H1 (cell line): ENCODE results near the gene FBXL15. TPM values are rescaled to one million over a fixed set of nuclear protein-coding genes. Genes with fewer than 3 reads are reported as not detected.
A peak's percentile ranks its signal among the peaks of the same experiment; 100 is the strongest.

Source experiments
- CTCF ChIA-PET: fragments of 300-600 bp; sonication (Branson Sonifier 250); formaldehyde crosslinking; loops from one replicate; lab custom pipeline; 2021; ENCODE audit not compliant: partially characterized antibody; lab: Charles Lee
- POLR2A ChIA-PET: fragments of 300-600 bp; sonication (Branson Sonifier 250); formaldehyde crosslinking; loops from one replicate; lab custom pipeline; 2021; ENCODE audit warnings: inconsistent platforms; ENCODE audit not compliant: partially characterized antibody; lab: Charles Lee
- DNase-seq, 2 experiments: peaks; one replicate each; pipeline versions ENCODE4 v3.0.0 to v3.0.0-alpha.2; 2010 to 2022; ENCODE audit warnings: low spot score in 2 of 2, low read depth in 1 of 2, mixed read lengths in 1 of 2
- FAIRE-seq: peaks from 2 replicates; lab custom pipeline; 2011; peaks lifted over from hg19 to GRCh38; lab: Jason Lieb, UNC
- H2AFZ ChIP-seq: 2 replicates; pipeline ENCODE4 v1.8.1; 2012; ENCODE audit warnings: low read length, inconsistent platforms
- H2AK5ac ChIP-seq: 2 replicates; pipeline ENCODE4 v1.6.1; 2013; ENCODE audit warnings: low read depth, low read length
- H2BK120ac ChIP-seq: replicated peaks from 2 replicates; pipeline ENCODE3; 2013; ENCODE audit warnings: low read depth, low read length, inconsistent platforms
- H2BK12ac ChIP-seq: 2 replicates; pipeline ENCODE4 v1.6.1; 2013; ENCODE audit warnings: low read depth, low read length
- H2BK15ac ChIP-seq: 2 replicates; pipeline ENCODE4 v1.6.1; 2013; ENCODE audit warnings: low read length
- H2BK20ac ChIP-seq: 2 replicates; pipeline ENCODE4 v1.6.1; 2013; ENCODE audit warnings: low read length
- H2BK5ac ChIP-seq: 2 replicates; pipeline ENCODE4 v1.6.1; 2013; ENCODE audit warnings: low read depth, low read length
- H3K14ac ChIP-seq: 2 replicates; pipeline ENCODE4 v1.6.1; 2013; ENCODE audit warnings: inconsistent platforms; ENCODE audit not compliant: insufficient read length
- H3K18ac ChIP-seq: 2 replicates; pipeline ENCODE4 v1.6.1; 2013; ENCODE audit warnings: low read length; ENCODE audit errors: extremely low read depth
- H3K23ac ChIP-seq: 2 replicates; pipeline ENCODE4 v1.6.1; 2013; ENCODE audit warnings: inconsistent platforms; ENCODE audit not compliant: insufficient read length
- H3K23me2 ChIP-seq: 2 replicates; pipeline ENCODE4 v1.6.1; 2013; ENCODE audit warnings: low read depth, low read length
- H3K27ac ChIP-seq: 2 replicates; pipeline ENCODE4 v1.6.1; 2011; ENCODE audit warnings: low read depth, low read length, inconsistent platforms
- H3K27me3 ChIP-seq, 4 experiments: replicated peaks in 1 of 4; 1 replicate in 1 of 4; 2 replicates in 3 of 4; pipeline versions ENCODE4 v1.6.1 to v1.8.1; 2011 to 2013; ENCODE audit warnings: low read length in 3 of 4, mild to moderate bottlenecking in 3 of 4, inconsistent platforms in 2 of 4, mixed read lengths in 2 of 4, moderate library complexity in 1 of 4; ENCODE audit not compliant: control insufficient read depth in 3 of 4, insufficient read depth in 3 of 4; ENCODE audit errors: extremely low read depth in 1 of 4
- H3K36me3 ChIP-seq, 4 experiments: 2 replicates each; pipeline versions ENCODE4 v1.6.1 to v1.8.1; 2011 to 2013; ENCODE audit warnings: mild to moderate bottlenecking in 4 of 4, low read length in 3 of 4, moderate library complexity in 2 of 4, control low read depth in 1 of 4, inconsistent platforms in 1 of 4; ENCODE audit not compliant: insufficient read depth in 4 of 4, control insufficient read depth in 2 of 4
- H3K4ac ChIP-seq: replicated peaks from 2 replicates; pipeline ENCODE3; 2013; ENCODE audit warnings: low read length, low read depth, mixed read lengths, inconsistent platforms; ENCODE audit not compliant: insufficient read length
- H3K4me1 ChIP-seq, 4 experiments: replicated peaks in 1 of 4; 1 replicate in 1 of 4; 2 replicates in 3 of 4; pipeline versions ENCODE4 v1.6.1 to v1.8.1; 2011 to 2013; ENCODE audit warnings: low read length in 3 of 4, inconsistent platforms in 2 of 4, mixed read lengths in 1 of 4; ENCODE audit not compliant: insufficient read depth in 4 of 4, control insufficient read depth in 3 of 4
- H3K4me2 ChIP-seq, 2 experiments: 2 replicates each; pipeline versions ENCODE4 v1.6.1 to v1.8.1; 2011 to 2013; ENCODE audit warnings: low read depth in 2 of 2, low read length in 2 of 2, control low read depth in 1 of 2, inconsistent platforms in 1 of 2, mild to moderate bottlenecking in 1 of 2; ENCODE audit not compliant: insufficient read depth in 1 of 2
- H3K4me3 ChIP-seq, 4 experiments: fragments of 200-600, 300-600 bp in 1 of 4; sonication (generic), shearing (Covaris generic), sonication (Bioruptor Twin) in 1 of 4; 2 replicates each; pipeline versions ENCODE4 v1.5.1 to v1.8.1; 2011 to 2016; ENCODE audit warnings: low read length in 4 of 4, low read depth in 3 of 4, control low read depth in 2 of 4, inconsistent platforms in 2 of 4, mild to moderate bottlenecking in 2 of 4, mixed read lengths in 1 of 4, moderate library complexity in 1 of 4; ENCODE audit not compliant: insufficient read depth in 2 of 4; ENCODE audit errors: extremely low read depth in 1 of 4
- H3K56ac ChIP-seq: replicated peaks from 2 replicates; pipeline ENCODE3; 2013; ENCODE audit warnings: low read depth, mild to moderate bottlenecking, mixed read lengths, low read length, inconsistent platforms; ENCODE audit not compliant: insufficient read length
- H3K79me1 ChIP-seq: 2 replicates; pipeline ENCODE4 v1.6.1; 2013; ENCODE audit warnings: low read depth, low read length, control low read depth
- H3K79me2 ChIP-seq, 2 experiments: 2 replicates each; pipeline versions ENCODE4 v1.6.1 to v1.8.1; 2012 to 2013; ENCODE audit warnings: low read length in 2 of 2, mild to moderate bottlenecking in 2 of 2, inconsistent platforms in 1 of 2; ENCODE audit not compliant: insufficient read depth in 2 of 2, control insufficient read depth in 1 of 2
- H3K9ac ChIP-seq, 4 experiments: replicated peaks in 1 of 4; 1 replicate in 1 of 4; 2 replicates in 3 of 4; pipeline versions ENCODE4 v1.6.1 to v1.8.1; 2011 to 2013; ENCODE audit warnings: low read depth in 3 of 4, low read length in 3 of 4, control low read depth in 2 of 4, mild to moderate bottlenecking in 2 of 4, moderate library complexity in 2 of 4, inconsistent platforms in 1 of 4; ENCODE audit errors: extremely low read depth in 1 of 4
- H3K9me3 ChIP-seq, 2 experiments: 2 replicates each; pipeline versions ENCODE4 v1.6.1 to v1.8.1; 2012 to 2013; ENCODE audit warnings: mild to moderate bottlenecking in 2 of 2, moderate library complexity in 2 of 2, control low read depth in 1 of 2, inconsistent platforms in 1 of 2, low read depth in 1 of 2, low read length in 1 of 2, mixed read lengths in 1 of 2; ENCODE audit not compliant: insufficient read depth in 2 of 2
- H4K20me1 ChIP-seq, 2 experiments: replicated peaks in 1 of 2; 2 replicates each; pipeline versions ENCODE3 to v1.8.1; 2011 to 2013; ENCODE audit warnings: inconsistent platforms in 2 of 2, low read length in 2 of 2, mild to moderate bottlenecking in 1 of 2; ENCODE audit not compliant: insufficient read depth in 2 of 2, control insufficient read depth in 1 of 2
- H4K5ac ChIP-seq: 2 replicates; pipeline ENCODE4 v1.6.1; 2013; ENCODE audit warnings: low read length, low read depth, mixed read lengths, inconsistent platforms; ENCODE audit not compliant: insufficient read length
- H4K8ac ChIP-seq: 2 replicates; pipeline ENCODE4 v1.8.0; 2013; ENCODE audit warnings: mild to moderate bottlenecking, moderate library complexity, low read length, inconsistent platforms; ENCODE audit not compliant: insufficient read depth; ENCODE audit errors: extremely low read depth
- H4K91ac ChIP-seq: replicated peaks from 2 replicates; pipeline ENCODE3; 2013; ENCODE audit warnings: low read length, mixed read lengths, inconsistent platforms; ENCODE audit not compliant: insufficient read length
- HDAC2 ChIP-seq, 2 experiments: fragments of 300-600 bp in 1 of 2; sonication (generic) in 1 of 2; IDR thresholded peaks; 2 replicates each; pipeline ENCODE4 v1.6.1; 2011 to 2012; ENCODE audit warnings: low read depth in 2 of 2, low read length in 2 of 2, mild to moderate bottlenecking in 2 of 2, moderate library complexity in 2 of 2, borderline replicate concordance in 1 of 2, inconsistent platforms in 1 of 2
- POU5F1 ChIP-seq: IDR thresholded peaks from 2 replicates; pipeline ENCODE4 v1.6.1; 2011; ENCODE audit warnings: low read depth, mild to moderate bottlenecking, low read length, moderate library complexity
- TAF7 ChIP-seq: optimal IDR thresholded peaks from 2 replicates; pipeline ENCODE3; 2011; ENCODE audit warnings: low read depth, mild to moderate bottlenecking, inconsistent platforms, low read length, moderate library complexity, borderline replicate concordance
- whole genome bisulfite sequencing, 2 experiments: shearing (Covaris generic) in 1 of 2; methylation state at CpG; one replicate each; pipeline versions ENCODE4 v1.1.6 to v1.1.7; 2013 to 2015; ENCODE audit warnings: low lambda C conversion rate in 2 of 2, mixed read lengths in 2 of 2, inconsistent platforms in 1 of 2, low coverage in 1 of 2, missing lambda C conversion rate in 1 of 2; ENCODE audit not compliant: insufficient replicate concordance in 2 of 2, insufficient coverage in 1 of 2, insufficient read length in 1 of 2; ENCODE audit errors: extremely low coverage in 1 of 2, missing lambda C conversion rate in 1 of 2; 5-methylcytosine and 5-hydroxymethylcytosine counted together
- polyA plus RNA-seq, 7 experiments: library from polyadenylated mRNA; depleted of rRNA in 3 of 7; stranded (reverse) in 5 of 7; unstranded in 2 of 7; fragments of >200 nt in 5 of 7; fragments of 200-250 nt in 2 of 7; gene quantifications; 1 replicate in 5 of 7; 2 replicates in 1 of 7; 4 replicates in 1 of 7; pipeline versions ENCODE4 v1.2.1 to v1.2.3, GENCODE V29; 2011 to 2013; ENCODE audit warnings: missing spikeins in 2 of 7, mixed read lengths in 2 of 7
- total RNA-seq: library from RNA; stranded (reverse); fragmentation: NEBNext Ultra II Directional; extraction: Animal tissue kit (Norgen Biotek cat#: 25700); gene quantifications from 2 replicates; pipeline ENCODE4 v1.2.1, GENCODE V29; 2021

FBXL15 gene
- total and polyA plus RNA-seq, 2 of the 8 experiments (the other 6 are each of a cell fraction or from before 2014, with no cell fraction given) = 11.3 to 22.6 TPM

DNA sequence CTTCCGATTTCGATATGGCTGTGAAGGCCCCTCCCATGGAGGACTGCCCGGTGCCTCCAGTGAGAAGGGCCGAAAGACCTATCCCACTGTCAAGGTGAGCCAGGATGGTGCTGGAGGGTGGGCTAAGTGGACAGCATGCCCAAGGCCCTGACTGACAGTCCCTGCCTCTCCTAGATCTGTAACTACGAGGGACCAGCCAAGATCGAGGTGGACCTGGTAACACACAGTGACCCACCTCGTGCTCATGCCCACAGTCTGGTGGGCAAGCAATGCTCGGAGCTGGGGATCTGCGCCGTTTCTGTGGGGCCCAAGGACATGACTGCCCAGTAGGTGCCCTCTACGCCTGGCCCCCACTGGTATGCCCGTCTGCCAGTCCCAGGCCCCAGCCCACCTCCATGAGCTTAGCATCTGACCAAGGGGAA is 23.9 kb upstream of the FBXL15 start:
- 92% methylated on average over 12 of the region's 12 CpGs; no CpG with 5 or more reads in 1 of the 2 experiments for WGBS, 2 experiments
- Histone ChIP-seq H3K9ac (peak overlapping the region in 1 of 4 experiments; percentile 72; a peak in 1 of 7 replicates), H2BK5ac (0 out of 2 replicates have a peak overlapping the region, but pooled peaks have one; percentile 2), H3K27ac (no peak overlapping the region), H3K14ac (no peak overlapping the region), H2AFZ (no peak overlapping the region), H3K79me1 (no peaks in the 10 kb centered on the region), H2BK15ac (no peak overlapping the region), H3K18ac (no peak overlapping the region), H4K20me1 (peaks cover 6 to 12% of the 10 kb centered on the region in 2 experiments), H3K79me2 (no peaks in the 10 kb centered on the region), H3K4me2 (peak overlapping the region; percentile 91 to 98), H3K27me3 (peaks cover 0 to 24% (median 18%) of the 10 kb centered on the region in 4 experiments; a peak in 6 of 7 replicates), H3K36me3 (peaks cover 2 to 12% (median 7%) of the 10 kb centered on the region in 4 experiments; a peak in 6 of 8 replicates), H4K91ac (no peak overlapping the region), H2BK120ac (no peak overlapping the region), H3K4ac (no peak overlapping the region), H3K4me3 (peak overlapping the region in 2 of 4 experiments; percentile 29 to 69; a peak in 3 of 8 replicates), H3K4me1 (peaks cover 0 to 24% (median 14%) of the 10 kb centered on the region in 4 experiments; a peak in 6 of 7 replicates), H2AK5ac (peak overlapping the region; percentile 55), H4K5ac (no peak overlapping the region), H4K8ac (no peak overlapping the region), H3K9me3 (no peaks in the 10 kb centered on the region), H3K56ac (no peak overlapping the region), H3K23me2 (peaks cover 13% of the 10 kb centered on the region), H2BK20ac (no peak overlapping the region), H3K23ac (no peak overlapping the region), H2BK12ac (peak overlapping the region; percentile 50; the same call in 1 of the 2 replicates)
- FAIRE-seq (no peak), DNase-seq (no peak)
- TF ChIP-seq TAF7 = no peak
- no peak for TF ChIP-seq HDAC2 (IDR thresholded peaks at IDR 0.05; ENCODE audit: borderline replicate concordance in 1 of 2, low read depth in 2 of 2, low read length in 2 of 2)
- TF ChIP-seq POU5F1 = no peak
- CTCF ChIA-PET = interaction anchor here (1.0 to 16.4 kb wide), 15 partner anchors 8 to 228 kb away, joined by 3 to 357 read pairs (median 4); partner anchors contain the start of genes CUEDC2, ELOVL3, FBXL15 and PSD
- POLR2A ChIA-PET = interaction anchor here (1.1 to 6.1 kb wide), 6 partner anchors 9 to 35 kb away, joined by 4 to 38 read pairs (median 9); partner anchors contain the start of genes CUEDC2, FBXL15 and PSD
